ENCODE measurements around the gene VPS35L.
A peak's percentile ranks its signal among the peaks of the same experiment; 100 is the strongest.
"Not testable (repeated sequence)": the region's sequence is repeated elsewhere in the genome, so short reads cannot be mapped to it uniquely, and the experiment has no call there.

The VPS35L gene

GRCh38 chr16:19712418-19713058 is 157.0 kb downstream of the VPS35L start:
- no peak for DNase-seq (ENCODE audit: low spot score)

GRCh38 chr16:19713697-19714096 is 158.2 kb downstream of the VPS35L start:
- no peak for DNase-seq (ENCODE audit: low spot score)

GRCh38 chr16:19715566-19715965 is 160.1 kb downstream of the VPS35L start:
- no peak for DNase-seq (ENCODE audit: low spot score)

GRCh38 chr16:19716183-19716582 is 160.7 kb downstream of the VPS35L start:
- DNase-seq (ENCODE audit: low spot score) = no peak

- DNase-seq (ENCODE audit: low spot score) = not testable (repeated sequence)
Observed at GRCh38 chr16:19716728-19717127, 161.2 kb downstream of the VPS35L start.

- DNase-seq (ENCODE audit: low spot score) = peak; percentile 44
Observed at GRCh38 chr16:19717314-19717713, 161.8 kb downstream of the VPS35L start.

- peak; percentile 96 for DNase-seq (ENCODE audit: low spot score)
Observed at GRCh38 chr16:19717741-19718623, 162.5 kb downstream of the VPS35L start, which contains the start of the genes IQCK and KNOP1. Gene IQCK, plus strand, starts transcription at chr16:19718271. Its CDS starts 36 bp downstream, at chr16:19718307. Gene KNOP1, minus strand, starts transcription at chr16:19718227. Its CDS starts 3,192 bp downstream, at chr16:19715035.

- DNase-seq (ENCODE audit: low spot score) = no peak
Observed at GRCh38 chr16:19718624-19718965, 163.1 kb downstream of the VPS35L start.

- DNase-seq (ENCODE audit: low spot score) = no peak
Observed at GRCh38 chr16:19722269-19722952, 166.9 kb downstream of the VPS35L start.

- no peak for DNase-seq (ENCODE audit: low spot score)
Observed at GRCh38 chr16:19722981-19723380, 167.5 kb downstream of the VPS35L start.

- no peak for DNase-seq (ENCODE audit: low spot score)
Observed at GRCh38 chr16:19728636-19728965, 173.1 kb downstream of the VPS35L start.

GRCh38 chr16:19733551-19733950 is 178.0 kb downstream of the VPS35L start:
- no peak for DNase-seq (ENCODE audit: low spot score)

GRCh38 chr16:19735074-19735867 is 179.8 kb downstream of the VPS35L start:
- DNase-seq (ENCODE audit: low spot score) = no peak

GRCh38 chr16:19737306-19738038 is 182.0 kb downstream of the VPS35L start:
- DNase-seq (ENCODE audit: low spot score) = no peak

GRCh38 chr16:19741354-19741753 is 185.9 kb downstream of the VPS35L start:
- DNase-seq (ENCODE audit: low spot score) = no peak

- no peak for DNase-seq (ENCODE audit: low spot score)
Observed at GRCh38 chr16:19743816-19744159, 188.3 kb downstream of the VPS35L start.

- no peak for DNase-seq (ENCODE audit: low spot score)
Observed at GRCh38 chr16:19744670-19745069, 189.2 kb downstream of the VPS35L start.

- DNase-seq (ENCODE audit: low spot score) = no peak
Observed at GRCh38 chr16:19745286-19746010, 189.9 kb downstream of the VPS35L start.

GRCh38 chr16:19746561-19746960 is 191.1 kb downstream of the VPS35L start:
- peak; percentile 18 for DNase-seq (ENCODE audit: low spot score)

GRCh38 chr16:19748389-19749168 is 193.1 kb downstream of the VPS35L start:
- no peak for DNase-seq (ENCODE audit: low spot score)

All from iPS-NIHi11 (cell line).